Measurements from ENCODE around the gene KDM4C.
"Not testable (repeated sequence)": the region's sequence is repeated elsewhere in the genome, so short reads cannot be mapped to it uniquely, and the experiment has no call there.

The KDM4C gene

GRCh38 chr9:7180247-7180646 is 422.5 kb downstream of the KDM4C start:
- Histone ChIP-seq H3K4me2 (ENCODE audit: low read depth, low read length, poor library complexity, severe bottlenecking) (no peak overlapping the region), H3K79me2 (ENCODE audit: insufficient read depth, low read length) (no peaks in the 10 kb centered on the region), H4K20me1 (ENCODE audit: low read depth, low read length) (no peaks in the 10 kb centered on the region), H3K9ac (ENCODE audit: low read length) (no peak overlapping the region), H3K27ac (ENCODE audit: low read depth, low read length) (no peak overlapping the region), H2AFZ (ENCODE audit: low read depth, low read length, severe bottlenecking) (no peak overlapping the region), H3K9me2 (replicated peaks; ENCODE audit: insufficient read depth, low read length) (no peaks in the 10 kb centered on the region), H3F3A (ENCODE audit: insufficient read depth) (no peaks in the 10 kb centered on the region), H3K27me3 (ENCODE audit: low read length) (no peaks in the 10 kb centered on the region), H3K9me3 (ENCODE audit: insufficient read depth, low read length) (no peaks in the 10 kb centered on the region), H3K36me3 (ENCODE audit: low read length) (no peaks in the 10 kb centered on the region), H3K4me3 (ENCODE audit: insufficient read depth, low read length, poor library complexity, severe bottlenecking) (no peak overlapping the region)
- TF ChIP-seq CTCF (IDR thresholded peaks at IDR 0.05; ENCODE audit: insufficient read depth, low read length, poor library complexity, severe bottlenecking) (no peak), EZH2phosphoT487 (conservative IDR thresholded peaks at IDR 0.05; ENCODE audit: low read length) (no peak)

GRCh38 chr9:7183139-7183538 is 425.4 kb downstream of the KDM4C start:
- H3K9me3 ChIP-seq (ENCODE audit: insufficient read depth, low read length); H3K4me3 ChIP-seq (ENCODE audit: insufficient read depth, low read length, poor library complexity, severe bottlenecking); H3K9ac ChIP-seq (ENCODE audit: low read length); H3K27me3 ChIP-seq (ENCODE audit: low read length); H3K36me3 ChIP-seq (ENCODE audit: low read length); H3K9me2 ChIP-seq (replicated peaks; ENCODE audit: insufficient read depth, low read length); H4K20me1 ChIP-seq (ENCODE audit: low read depth, low read length); H2AFZ ChIP-seq (ENCODE audit: low read depth, low read length, severe bottlenecking); H3F3A ChIP-seq (ENCODE audit: insufficient read depth); H3K79me2 ChIP-seq (ENCODE audit: insufficient read depth, low read length); H3K4me2 ChIP-seq (ENCODE audit: low read depth, low read length, poor library complexity, severe bottlenecking); H3K27ac ChIP-seq (ENCODE audit: low read depth, low read length): not testable (repeated sequence)

GRCh38 chr9:7185612-7186011 is 427.8 kb downstream of the KDM4C start:
- H3K9me3 ChIP-seq (ENCODE audit: insufficient read depth, low read length) = 0 out of 2 replicates have a peak, but pooled peaks cover 14% of the 10 kb centered on the region
- H3K9ac ChIP-seq (ENCODE audit: low read length) = no peak overlapping the region
- no peak overlapping the region for H3K4me3 ChIP-seq (ENCODE audit: insufficient read depth, low read length, poor library complexity, severe bottlenecking)
- H2AFZ ChIP-seq (ENCODE audit: low read depth, low read length, severe bottlenecking) = no peak overlapping the region
- H3K9me2 ChIP-seq (replicated peaks; ENCODE audit: insufficient read depth, low read length) = no peaks in the 10 kb centered on the region
- TF ChIP-seq EZH2phosphoT487 (conservative IDR thresholded peaks at IDR 0.05; ENCODE audit: low read length) (no peak), CTCF (IDR thresholded peaks at IDR 0.05; ENCODE audit: insufficient read depth, low read length, poor library complexity, severe bottlenecking) (no peak)
- no peak overlapping the region for H3K27ac ChIP-seq (ENCODE audit: low read depth, low read length)
- H3F3A ChIP-seq (ENCODE audit: insufficient read depth) = no peaks in the 10 kb centered on the region
- H3K27me3 ChIP-seq (ENCODE audit: low read length) = no peaks in the 10 kb centered on the region
- no peak overlapping the region for H3K4me2 ChIP-seq (ENCODE audit: low read depth, low read length, poor library complexity, severe bottlenecking)
- no peaks in the 10 kb centered on the region for H3K79me2 ChIP-seq (ENCODE audit: insufficient read depth, low read length)
- H4K20me1 ChIP-seq (ENCODE audit: low read depth, low read length) = no peaks in the 10 kb centered on the region
- H3K36me3 ChIP-seq (ENCODE audit: low read length) = 0 out of 2 replicates have a peak, but pooled peaks cover 3% of the 10 kb centered on the region

GRCh38 chr9:7186175-7186574 is 428.4 kb downstream of the KDM4C start:
- no peaks in the 10 kb centered on the region for H3K27me3 ChIP-seq (ENCODE audit: low read length)
- H3K4me2 ChIP-seq (ENCODE audit: low read depth, low read length, poor library complexity, severe bottlenecking) = no peak overlapping the region
- no peak overlapping the region for H2AFZ ChIP-seq (ENCODE audit: low read depth, low read length, severe bottlenecking)
- H3K4me3 ChIP-seq (ENCODE audit: insufficient read depth, low read length, poor library complexity, severe bottlenecking) = no peak overlapping the region
- H3K9me2 ChIP-seq (replicated peaks; ENCODE audit: insufficient read depth, low read length) = no peaks in the 10 kb centered on the region
- TF ChIP-seq CTCF (IDR thresholded peaks at IDR 0.05; ENCODE audit: insufficient read depth, low read length, poor library complexity, severe bottlenecking) = peak; percentile 86
- no peak for TF ChIP-seq EZH2phosphoT487 (conservative IDR thresholded peaks at IDR 0.05; ENCODE audit: low read length)
- no peaks in the 10 kb centered on the region for H3F3A ChIP-seq (ENCODE audit: insufficient read depth)
- no peaks in the 10 kb centered on the region for H3K79me2 ChIP-seq (ENCODE audit: insufficient read depth, low read length)
- H4K20me1 ChIP-seq (ENCODE audit: low read depth, low read length) = no peaks in the 10 kb centered on the region
- 0 out of 2 replicates have a peak, but pooled peaks cover 14% of the 10 kb centered on the region for H3K9me3 ChIP-seq (ENCODE audit: insufficient read depth, low read length)
- no peak overlapping the region for H3K9ac ChIP-seq (ENCODE audit: low read length)
- 0 out of 2 replicates have a peak, but pooled peaks cover 3% of the 10 kb centered on the region for H3K36me3 ChIP-seq (ENCODE audit: low read length)
- H3K27ac ChIP-seq (ENCODE audit: low read depth, low read length) = no peak overlapping the region

Data from SU-DHL-6 (cell line).